IMR-90 (cell line): ENCODE data around the gene GCNA. TPM values are rescaled to one million over a fixed set of nuclear protein-coding genes. Genes with fewer than 3 reads are reported as not detected.

Source experiments
- ATAC-seq: fragments of 200-7000 bp; cut with Tn5 transposase; 2 replicates; pipeline ENCODE4 v1.9.1; 2020; ENCODE audit warnings: low read depth, mild to moderate bottlenecking, moderate library complexity
- BruUV-seq: library from RNA; stranded (reverse); fragments of 400-500 nt; replicated peaks from 2 replicates; lab custom pipeline; 2021; lab: Mats Ljungman, UMichigan
- CTCF ChIA-PET: fragments of 300-600 bp; formaldehyde crosslinking; extraction: SDS; loops from one replicate; lab custom pipeline; 2021; ENCODE audit warnings: antibody characterized with exemption; lab: Yijun Ruan, JAX
- POLR2A ChIA-PET: fragments of 300-600 bp; sonication (Branson Sonifier 250); formaldehyde crosslinking; loops from one replicate; lab custom pipeline; 2022; ENCODE audit warnings: antibody characterized with exemption; ENCODE audit not compliant: unreplicated experiment; lab: Charles Lee
- DNase-seq: peaks from one replicate; pipeline ENCODE4 v3.0.0; 2013
- H2AFZ ChIP-seq: replicated peaks from 2 replicates; pipeline ENCODE3; 2013; ENCODE audit warnings: low read length, mild to moderate bottlenecking; ENCODE audit not compliant: poor library complexity
- H2AK5ac ChIP-seq: 2 replicates; pipeline ENCODE4 v1.6.1; 2013; ENCODE audit warnings: low read depth, low read length, inconsistent platforms
- H2AK9ac ChIP-seq: replicated peaks from 2 replicates; pipeline ENCODE3; 2013; ENCODE audit warnings: mild to moderate bottlenecking, low read depth, low read length, moderate library complexity; ENCODE audit not compliant: poor library complexity
- H2BK120ac ChIP-seq: 2 replicates; pipeline ENCODE4 v1.6.1; 2013; ENCODE audit warnings: low read depth, low read length, inconsistent platforms
- H2BK15ac ChIP-seq: 3 replicates; pipeline ENCODE4 v1.6.1; 2013; ENCODE audit warnings: low read depth, low read length, inconsistent platforms
- H2BK20ac ChIP-seq: 2 replicates; pipeline ENCODE4 v1.6.1; 2013; ENCODE audit warnings: low read depth, mild to moderate bottlenecking, inconsistent platforms, low read length, moderate library complexity
- H2BK5ac ChIP-seq: 2 replicates; pipeline ENCODE4 v1.6.1; 2013; ENCODE audit warnings: mild to moderate bottlenecking, low read depth, low read length, inconsistent platforms; ENCODE audit not compliant: poor library complexity, severe bottlenecking
- H3K14ac ChIP-seq: replicated peaks from 2 replicates; pipeline ENCODE4 v1.6.1; 2013; ENCODE audit warnings: low read depth, low read length, inconsistent platforms
- H3K18ac ChIP-seq: 2 replicates; pipeline ENCODE4 v1.6.1; 2013; ENCODE audit warnings: low read depth, low read length, control low read depth
- H3K23ac ChIP-seq: 2 replicates; pipeline ENCODE4 v1.6.1; 2013; ENCODE audit warnings: low read depth, low read length, inconsistent platforms
- H3K27ac ChIP-seq: 2 replicates; pipeline ENCODE4 v1.5.1; 2013; ENCODE audit warnings: mild to moderate bottlenecking, control low read depth, low read length; ENCODE audit not compliant: insufficient read depth
- H3K27me3 ChIP-seq: 2 replicates; pipeline ENCODE4 v1.6.1; 2013; ENCODE audit warnings: low read length; ENCODE audit not compliant: control insufficient read depth, insufficient read depth
- H3K36me3 ChIP-seq: 2 replicates; pipeline ENCODE4 v1.6.1; 2013; ENCODE audit warnings: low read length, mixed read lengths; ENCODE audit not compliant: control insufficient read depth, insufficient read depth
- H3K4ac ChIP-seq: 2 replicates; pipeline ENCODE4 v1.6.1; 2013; ENCODE audit warnings: low read depth, low read length, inconsistent platforms
- H3K4me1 ChIP-seq: 2 replicates; pipeline ENCODE4 v1.6.1; 2013; ENCODE audit warnings: low read length, mixed read lengths; ENCODE audit not compliant: control insufficient read depth, insufficient read depth
- H3K4me2 ChIP-seq: 2 replicates; pipeline ENCODE4 v1.6.1; 2013; ENCODE audit warnings: low read depth, mild to moderate bottlenecking, control low read depth, low read length, moderate library complexity
- H3K4me3 ChIP-seq: 2 replicates; pipeline ENCODE4 v1.5.1; 2013; ENCODE audit warnings: low read depth, mild to moderate bottlenecking, control low read depth, low read length, moderate library complexity; ENCODE audit not compliant: insufficient read depth
- H3K56ac ChIP-seq: 2 replicates; pipeline ENCODE4 v1.6.1; 2013; ENCODE audit warnings: low read length, inconsistent platforms; ENCODE audit not compliant: insufficient read depth; ENCODE audit errors: extremely low read depth
- H3K79me1 ChIP-seq, 2 experiments: 2 replicates each; pipeline ENCODE4 v1.6.1; 2013; ENCODE audit warnings: low read length in 2 of 2, inconsistent platforms in 1 of 2, low read depth in 1 of 2
- H3K9ac ChIP-seq: 2 replicates; pipeline ENCODE4 v1.6.1; 2013; ENCODE audit warnings: low read depth, low read length, control low read depth
- H3K9me1 ChIP-seq: 2 replicates; pipeline ENCODE4 v1.6.1; 2013; ENCODE audit warnings: low read length, inconsistent platforms; ENCODE audit not compliant: insufficient read depth
- H3K9me3 ChIP-seq: 2 replicates; pipeline ENCODE4 v1.6.1; 2013; ENCODE audit warnings: low read length; ENCODE audit not compliant: control insufficient read depth, insufficient read depth
- H4K20me1 ChIP-seq: 2 replicates; pipeline ENCODE4 v1.6.1; 2013; ENCODE audit warnings: low read length, inconsistent platforms; ENCODE audit not compliant: insufficient read depth
- H4K5ac ChIP-seq: 2 replicates; pipeline ENCODE4 v1.6.1; 2013; ENCODE audit warnings: mild to moderate bottlenecking, low read depth, low read length, control low read depth
- H4K8ac ChIP-seq, 2 experiments: 2 replicates each; pipeline ENCODE4 v1.6.1; 2013; ENCODE audit warnings: low read depth in 2 of 2, low read length in 2 of 2, control low read depth in 1 of 2, inconsistent platforms in 1 of 2
- H4K91ac ChIP-seq: 2 replicates; pipeline ENCODE4 v1.6.1; 2013; ENCODE audit warnings: low read depth, low read length, inconsistent platforms; ENCODE audit not compliant: insufficient read depth
- CEBPB ChIP-seq: IDR thresholded peaks from 2 replicates; pipeline ENCODE4 v1.6.1; 2012; ENCODE audit warnings: low read depth, low read length, improper control_type of control experiment
- CHD1 ChIP-seq: IDR thresholded peaks from 2 replicates; pipeline ENCODE4 v1.6.1; 2012; ENCODE audit warnings: low read depth, low read length, improper control_type of control experiment
- CTCF ChIP-seq: conservative IDR thresholded peaks from 2 replicates; pipeline ENCODE4 v1.5.1; 2012; ENCODE audit warnings: mild to moderate bottlenecking, low read depth, low read length, improper control_type of control experiment
- ELK1 ChIP-seq: fragments of 150-350 bp; IDR thresholded peaks from 2 replicates; pipeline ENCODE4 v1.6.1; 2016; ENCODE audit warnings: low read depth, mild to moderate bottlenecking, low read length, moderate library complexity, borderline replicate concordance
- MAZ ChIP-seq: IDR thresholded peaks from 2 replicates; pipeline ENCODE4 v1.6.1; 2012; ENCODE audit warnings: low read depth, mild to moderate bottlenecking, low read length, improper control_type of control experiment, moderate library complexity, borderline replicate concordance
- MXI1 ChIP-seq: IDR thresholded peaks from 2 replicates; pipeline ENCODE4 v1.6.1; 2012; ENCODE audit warnings: low read depth, mild to moderate bottlenecking, low read length, moderate library complexity, borderline replicate concordance
- NFE2L2 ChIP-seq: fragments of 150-350 bp; IDR thresholded peaks from 2 replicates; pipeline ENCODE4 v1.6.1; 2016; ENCODE audit warnings: low read depth, mild to moderate bottlenecking, low read length
- POLR2A ChIP-seq: IDR thresholded peaks from 2 replicates; pipeline ENCODE4 v1.6.1; 2012; ENCODE audit warnings: mild to moderate bottlenecking, low read depth, low read length
- RAD21 ChIP-seq: IDR thresholded peaks from 2 replicates; pipeline ENCODE4 v1.6.1; 2012; ENCODE audit warnings: low read length, improper control_type of control experiment
- RFX5 ChIP-seq: IDR thresholded peaks from 2 replicates; pipeline ENCODE4 v1.8.0; 2012; ENCODE audit warnings: low read depth, mild to moderate bottlenecking, low read length, moderate library complexity
- WGBS, 2 experiments: methylation state at CpG; one replicate each; pipeline versions ENCODE4 v1.1.5 to v1.1.7; 2013; ENCODE audit warnings: missing lambda C conversion rate in 2 of 2; ENCODE audit not compliant: insufficient read length in 1 of 2; ENCODE audit errors: extremely low coverage in 2 of 2; 5-methylcytosine and 5-hydroxymethylcytosine counted together
- dilution Hi-C: fragments of 300-500 bp; cut with HindIII; formaldehyde crosslinking; loops from one replicate; pipeline ENCODE4 v1.14.3; 2018; ENCODE audit warnings: low sequenced_read_pairs; ENCODE audit not compliant: unreplicated experiment
- in situ Hi-C: fragments of 300-500 bp; cut with MboI; formaldehyde crosslinking; loops from 3 replicates; pipeline ENCODE4 v1.14.3; 2019; ENCODE audit warnings: low sequenced_read_pairs, inconsistent platforms, mixed read lengths
- intact Hi-C: fragments of 100-400 bp; cut with micrococcal nuclease; formaldehyde crosslinking; loops from 2 replicates; pipeline ENCODE4 v1.10.0; 2022
- polyA plus RNA-seq, 3 experiments: library from polyadenylated mRNA; depleted of rRNA; stranded (reverse); fragments of >200 nt; gene quantifications; 2 replicates each; pipeline ENCODE4 v1.2.3, GENCODE V29; 2012; ENCODE audit warnings: low replicate concordance in 1 of 3
- total RNA-seq: library from RNA; depleted of rRNA; stranded (reverse); fragments of >200 nt; gene quantifications from 2 replicates; pipeline ENCODE4 v1.2.3, GENCODE V29; 2012

Gene GCNA
- total and polyA plus RNA-seq, 2 of the 4 experiments (the other 2 are of a cell fraction) = 0.90 to 1.3 TPM

- no peak for TF ChIP-seq ELK1
- TF ChIP-seq POLR2A = no peak
- TF ChIP-seq RFX5 = no peak
- no peak for TF ChIP-seq CEBPB
- no peak for TF ChIP-seq RAD21
Observed at GRCh38 chrX:71625471-71625870, 47.2 kb downstream of the GCNA start (continued).

GRCh38 chrX:71626576-71626975 lies 48.3 kb downstream of the GCNA start:
- H3K27ac ChIP-seq = no peak overlapping the region
- H3K9me3 ChIP-seq = no peaks in the 10 kb centered on the region
- BruUV-seq = no TSS peak
- dilution Hi-C loops (no loop called here), in situ Hi-C loops (loop anchor here (25.0 kb wide), 1 partner anchor 864 kb away; no protein-coding TSS in a partner anchor), intact Hi-C loops (no loop called here)
- H3K27me3 ChIP-seq = peaks cover 6% of the 10 kb centered on the region
- no peak overlapping the region for H4K5ac ChIP-seq
- no peaks in the 10 kb centered on the region for H3K9me1 ChIP-seq
- no peak overlapping the region for H3K14ac ChIP-seq
- H3K4ac ChIP-seq = no peak overlapping the region
- ChIA-PET POLR2A (no interaction called here), CTCF (no interaction called here)
- H2BK120ac ChIP-seq = no peak overlapping the region
- no peaks in the 10 kb centered on the region for H3K36me3 ChIP-seq
- no peak for DNase-seq
- ATAC-seq = no peak
- no peaks in the 10 kb centered on the region for H3K79me1 ChIP-seq
- no peak overlapping the region for H2BK15ac ChIP-seq
- H3K4me3 ChIP-seq = no peak overlapping the region
- no peak overlapping the region for H2AK9ac ChIP-seq
- no peaks in the 10 kb centered on the region; the same call in 1 of the 2 replicates for H3K4me1 ChIP-seq
- no peaks in the 10 kb centered on the region for H4K20me1 ChIP-seq
- no peak overlapping the region for H3K9ac ChIP-seq
- TF ChIP-seq RAD21 = no peak
- TF ChIP-seq MAZ = no peak
- TF ChIP-seq NFE2L2 = no peak
- no peak for TF ChIP-seq CHD1
- no peak for TF ChIP-seq CTCF
- TF ChIP-seq RFX5 = no peak
- no peak for TF ChIP-seq MXI1
- TF ChIP-seq ELK1 = no peak
- H2BK20ac ChIP-seq = no peak overlapping the region
- H2AK5ac ChIP-seq = no peak overlapping the region
- H3K18ac ChIP-seq = no peak overlapping the region
- H3K23ac ChIP-seq = no peak overlapping the region
- H2AFZ ChIP-seq = no peak overlapping the region
- H3K4me2 ChIP-seq = no peak overlapping the region
- H4K8ac ChIP-seq = no peak overlapping the region
- H4K91ac ChIP-seq = no peak overlapping the region
- 40% methylated on average over 1 of the region's 6 CpGs; no CpG with 5 or more reads in 1 of the 2 experiments for WGBS, 2 experiments
- no peak overlapping the region for H2BK5ac ChIP-seq
- no peak overlapping the region for H3K56ac ChIP-seq
